ENCODE results near the gene MRM2. TPM values are rescaled to one million over a fixed set of nuclear protein-coding genes. Genes with fewer than 3 reads are reported as not detected.

MRM2 gene
- total and polyA plus RNA-seq, 12 donors, result 16.8 to 36.7 (median 25.7) TPM

GRCh38 chr7:2219136-2219535 lies 22.9 kb downstream of the MRM2 start:
- Histone ChIP-seq H3K4me3 (no peak overlapping the region), H3K27me3 (no peaks in the 10 kb centered on the region), H3K36me3 (replicated peaks in 1 of 2) (peaks cover 0 to 48% of the 10 kb centered on the region in 2 donors), H3K4me1 (replicated peaks in 1 of 2) (no peaks in the 10 kb centered on the region), H3K9me3 (replicated peaks in 1 of 3) (no peaks in the 10 kb centered on the region), H3K27ac (no peak overlapping the region)
- intact Hi-C loops (cut with DNase I), result loop anchor here (10.0 kb wide), 2 partner anchors 624 to 644 kb away; partner anchors contain the start of gene PSMG3 (in 1 of the 2)
- no peak for TF ChIP-seq POLR2A (IDR thresholded peaks at IDR 0.05)
- no peak for TF ChIP-seq CTCF (IDR thresholded peaks at IDR 0.05)
- WGBS, 4 donors, result 82 to 94% (median 89%) methylated on average over 12 to 15 of the region's 15 CpGs
- no peak for DNase-seq

GRCh38 chr7:2218444-2218785 lies 23.6 kb downstream of the MRM2 start:
- no peak overlapping the region for H3K4me3 ChIP-seq
- no peak for DNase-seq
- no peak overlapping the region for H3K27ac ChIP-seq
- H3K4me1 ChIP-seq (replicated peaks in 1 of 2), result no peaks in the 10 kb centered on the region
- H3K36me3 ChIP-seq (replicated peaks in 1 of 2), result peaks cover 0 to 52% of the 10 kb centered on the region in 2 donors
- intact Hi-C loops (cut with DNase I), result loop anchor here (10.0 kb wide), 2 partner anchors 624 to 644 kb away; partner anchors contain the start of gene PSMG3 (in 1 of the 2)
- TF ChIP-seq CTCF (IDR thresholded peaks at IDR 0.05), result no peak
- TF ChIP-seq POLR2A (IDR thresholded peaks at IDR 0.05), result no peak
- 86 to 92% (median 90%) methylated on average over 8 to 9 of the region's 9 CpGs for WGBS, 4 donors
- no peaks in the 10 kb centered on the region for H3K9me3 ChIP-seq (replicated peaks in 1 of 3)
- no peaks in the 10 kb centered on the region for H3K27me3 ChIP-seq

DNA sequence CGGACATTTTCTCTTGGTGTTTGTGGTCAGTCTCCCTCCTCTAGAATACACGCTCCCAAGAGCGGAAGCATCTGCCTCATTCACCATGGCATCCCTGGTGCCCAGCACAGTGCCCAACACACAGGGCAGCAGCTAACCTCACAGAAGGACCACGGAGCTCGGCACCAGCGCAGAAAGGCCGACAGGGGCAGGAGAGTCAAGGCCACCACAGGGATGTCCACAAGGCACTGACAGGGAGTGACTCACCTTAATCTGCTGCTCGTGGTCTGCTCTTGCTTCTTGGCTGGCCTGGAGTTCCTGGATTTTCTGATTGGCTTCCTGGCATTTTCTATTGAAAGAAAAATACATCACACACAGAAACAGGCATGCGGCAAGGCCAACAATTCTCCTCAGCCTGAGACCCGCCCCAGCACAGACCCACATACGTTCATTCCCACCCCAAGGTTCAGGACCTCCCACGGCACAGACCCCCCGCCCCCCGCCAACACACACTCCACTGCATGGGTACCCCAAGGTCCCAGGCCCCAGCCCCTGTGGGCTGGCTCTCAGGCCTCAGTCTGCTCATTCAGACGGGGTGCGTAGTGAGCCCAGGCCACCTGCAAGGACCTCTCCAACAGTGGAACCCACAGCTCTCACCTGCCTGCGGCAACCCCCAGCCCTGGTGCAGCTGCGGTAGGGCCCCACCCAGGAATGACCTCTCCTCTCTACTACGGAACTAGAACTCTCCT lies 24.1 kb downstream of the MRM2 start:
- intact Hi-C loops (cut with DNase I), result loop anchor here (10.0 kb wide), 2 partner anchors 623 to 643 kb away; partner anchors contain the start of gene PSMG3 (in 1 of the 2)

DNA sequence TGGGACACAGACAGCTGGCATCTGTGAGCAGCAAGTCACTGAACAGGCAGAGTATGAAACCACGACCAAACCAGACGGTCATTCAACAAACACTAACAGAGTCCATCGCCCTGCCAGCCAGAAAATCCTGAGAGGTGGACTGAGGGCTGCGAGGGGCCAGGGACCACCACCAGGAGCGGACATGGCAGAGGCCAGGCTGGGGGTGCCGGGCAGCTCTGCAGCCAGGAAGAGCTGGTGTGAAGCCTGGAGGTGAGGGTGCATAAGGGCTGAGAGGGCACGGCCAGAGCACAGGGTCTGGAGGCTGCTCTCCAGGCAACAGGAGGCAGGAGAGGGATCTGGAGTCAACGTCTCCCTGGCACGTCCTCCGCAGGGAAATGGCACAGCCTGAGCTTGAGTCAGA lies 24.8 kb downstream of the MRM2 start:
- Histone ChIP-seq H3K9me3 (replicated peaks in 1 of 3) (no peaks in the 10 kb centered on the region), H3K27me3 (no peaks in the 10 kb centered on the region), H3K4me3 (no peak overlapping the region), H3K4me1 (replicated peaks in 1 of 2) (no peaks in the 10 kb centered on the region), H3K27ac (no peak overlapping the region), H3K36me3 (replicated peaks in 1 of 2) (peaks cover 0 to 57% of the 10 kb centered on the region in 2 donors)
- intact Hi-C loops (cut with DNase I), result loop anchor here (10.0 kb wide), 2 partner anchors 622 to 642 kb away; partner anchors contain the start of gene PSMG3 (in 1 of the 2)
- TF ChIP-seq CTCF (IDR thresholded peaks at IDR 0.05), result no peak
- no peak for TF ChIP-seq POLR2A (IDR thresholded peaks at IDR 0.05)
- DNase-seq, result no peak
- 84 to 96% (median 93%) methylated on average over 4 to 10 of the region's 10 CpGs for WGBS, 4 donors

More for the DNA sequence above, 24.1 kb downstream of the MRM2 start:
- WGBS, 4 donors, result 70 to 88% (median 81%) methylated on average over 10 to 19 of the region's 19 CpGs
- TF ChIP-seq POLR2A (IDR thresholded peaks at IDR 0.05), result no peak
- TF ChIP-seq CTCF (IDR thresholded peaks at IDR 0.05), result no peak
- DNase-seq, result peak in 2 of 7 donors; percentile 11 to 31
- no peak overlapping the region for H3K27ac ChIP-seq
- no peaks in the 10 kb centered on the region for H3K27me3 ChIP-seq
- H3K9me3 ChIP-seq (replicated peaks in 1 of 3), result no peaks in the 10 kb centered on the region
- H3K4me3 ChIP-seq, result no peak overlapping the region
- H3K36me3 ChIP-seq (replicated peaks in 1 of 2), result peaks cover 0 to 57% of the 10 kb centered on the region in 2 donors
- no peaks in the 10 kb centered on the region for H3K4me1 ChIP-seq (replicated peaks in 1 of 2)

Measured in adrenal gland (tissue), 12 donors.